Colon (tissue), 2 donors: ENCODE data around the gene KIR2DL3.
"Not testable (repeated sequence)": the region's sequence is repeated elsewhere in the genome, so short reads cannot be mapped to it uniquely, and the experiment has no call there.

Experiments
- FAIRE-seq: peaks from 2 replicates; lab custom pipeline; 2012; peaks lifted over from hg19 to GRCh38; lab: Jason Lieb, UNC
- donor health status: control.
- donor health status: control.

The KIR2DL3 gene

GRCh38 chr19:54738306-54738705 lies at the start of gene KIR2DL3:
KIR2DL3 (plus strand) TSS chr19:54738513; CDS start chr19:54738546, 33 bp downstream.
- not testable (repeated sequence) for FAIRE-seq

- no peak for FAIRE-seq
Measured at GRCh38 chr19:54691582-54692297, 46.6 kb upstream of the KIR2DL3 start.

GRCh38 chr19:54692298-54692615 lies 46.1 kb upstream of the KIR2DL3 start:
- FAIRE-seq: no peak

GRCh38 chr19:54694648-54695047 lies 43.7 kb upstream of the KIR2DL3 start:
- no peak for FAIRE-seq

GRCh38 chr19:54696117-54696548 lies 42.2 kb upstream of the KIR2DL3 start:
- no peak for FAIRE-seq

- FAIRE-seq: no peak
Measured at GRCh38 chr19:54696766-54697165, 41.5 kb upstream of the KIR2DL3 start.

GRCh38 chr19:54697716-54698115 lies 40.6 kb upstream of the KIR2DL3 start:
- not testable (repeated sequence) for FAIRE-seq

- FAIRE-seq: no peak
Measured at GRCh38 chr19:54704928-54705327, 33.4 kb upstream of the KIR2DL3 start.

GRCh38 chr19:54707962-54708361 lies 30.4 kb upstream of the KIR2DL3 start:
- no peak for FAIRE-seq

- FAIRE-seq: no peak
Measured at GRCh38 chr19:54708781-54709180, 29.5 kb upstream of the KIR2DL3 start.

- FAIRE-seq: no peak
Measured at GRCh38 chr19:54709212-54709948, 28.9 kb upstream of the KIR2DL3 start.

- FAIRE-seq: not testable (repeated sequence)
Measured at GRCh38 chr19:54709956-54710355, 28.4 kb upstream of the KIR2DL3 start.

- no peak for FAIRE-seq
Measured at GRCh38 chr19:54724142-54724541, 14.2 kb upstream of the KIR2DL3 start, which contains the start of gene KIR3DL3. KIR3DL3 (plus strand) TSS chr19:54724442; CDS start chr19:54724497, 55 bp downstream.

GRCh38 chr19:54724644-54725043 lies 13.7 kb upstream of the KIR2DL3 start:
- FAIRE-seq: no peak

GRCh38 chr19:54725321-54725720 lies 13.0 kb upstream of the KIR2DL3 start:
- FAIRE-seq: no peak

GRCh38 chr19:54727562-54727961 lies 10.8 kb upstream of the KIR2DL3 start:
- no peak for FAIRE-seq

GRCh38 chr19:54728167-54728566 lies 10.1 kb upstream of the KIR2DL3 start:
- no peak for FAIRE-seq

- FAIRE-seq: no peak
Measured at GRCh38 chr19:54729416-54730188, 8.7 kb upstream of the KIR2DL3 start.

- no peak for FAIRE-seq
Measured at GRCh38 chr19:54731191-54731590, 7.1 kb upstream of the KIR2DL3 start.

- no peak for FAIRE-seq
Measured at GRCh38 chr19:54738715-54739114, 402 bp downstream of the KIR2DL3 start.

- no peak for FAIRE-seq
Measured at GRCh38 chr19:54739587-54740497, 1.5 kb downstream of the KIR2DL3 start.

- not testable (repeated sequence) for FAIRE-seq
Measured at GRCh38 chr19:54741950-54742349, 3.6 kb downstream of the KIR2DL3 start.
